HCT116 (cell line): Measurements from ENCODE around the gene TMEM141.
"Not testable (repeated sequence)": the region's sequence is repeated elsewhere in the genome, so short reads cannot be mapped to it uniquely, and the experiment has no call there.

Source experiments
- CEBPB ChIP-seq: IDR thresholded peaks from 2 replicates; pipeline ENCODE4 v1.6.1; 2012; ENCODE audit warnings: low read depth
- CTCF ChIP-seq, 3 experiments: fragments of 200-600 bp in 1 of 3; sonication (generic) in 1 of 3; IDR thresholded peaks in 2 of 3; conservative IDR thresholded peaks in 1 of 3; 2 replicates each; pipeline ENCODE4 v1.5.1; 2012 to 2017; ENCODE audit warnings: low read depth in 2 of 3, low read length in 2 of 3, antibody characterized with exemption in 1 of 3, borderline replicate concordance in 1 of 3, control low read depth in 1 of 3, mild to moderate bottlenecking in 1 of 3, mixed read lengths in 1 of 3, mixed run types in 1 of 3, moderate library complexity in 1 of 3; ENCODE audit not compliant: insufficient read depth in 1 of 3
- EZH2phosphoT487 ChIP-seq: fragments of 200-600 bp; IDR thresholded peaks from 2 replicates; pipeline ENCODE4 v1.6.1; 2018; ENCODE audit warnings: antibody characterized with exemption, borderline replicate concordance
- POLR2A ChIP-seq: IDR thresholded peaks from 2 replicates; pipeline ENCODE4 v1.7.0; 2011; ENCODE audit warnings: borderline replicate concordance; ENCODE audit not compliant: insufficient read depth, insufficient read length; ENCODE audit errors: extremely low read depth
- POLR2AphosphoS5 ChIP-seq: IDR thresholded peaks from 2 replicates; pipeline ENCODE4 v1.6.1; 2011; ENCODE audit warnings: mild to moderate bottlenecking, low read depth, low read length, moderate library complexity
- RAD21 ChIP-seq: IDR thresholded peaks from 2 replicates; pipeline ENCODE4 v1.6.1; 2012; ENCODE audit warnings: low read depth, mild to moderate bottlenecking
- SRF ChIP-seq: IDR thresholded peaks from 2 replicates; pipeline ENCODE4 v1.6.1; 2012; ENCODE audit warnings: low read depth

GRCh38 chr9:136785565-136786355 lies 5.4 kb upstream of the TMEM141 start:
- not testable (repeated sequence) for TF ChIP-seq POLR2AphosphoS5; CEBPB; EZH2phosphoT487; CTCF (IDR thresholded peaks at IDR 0.05 in 2 of 3, conservative IDR thresholded peaks at IDR 0.05 in 1 of 3; ENCODE audit: borderline replicate concordance in 1 of 3, insufficient read depth in 1 of 3, low read depth in 2 of 3, low read length in 2 of 3); SRF; RAD21; POLR2A
